ENCODE data around the gene KANSL2. TPM values are rescaled to one million over a fixed set of nuclear protein-coding genes. Genes with fewer than 3 reads are reported as not detected.

The KANSL2 gene
- total and polyA plus RNA-seq, 9 of the 15 experiments (the other 6 are each of a cell fraction or from before 2014, with no cell fraction given): 41.1 to 89.8 (median 55.4) TPM

DNA sequence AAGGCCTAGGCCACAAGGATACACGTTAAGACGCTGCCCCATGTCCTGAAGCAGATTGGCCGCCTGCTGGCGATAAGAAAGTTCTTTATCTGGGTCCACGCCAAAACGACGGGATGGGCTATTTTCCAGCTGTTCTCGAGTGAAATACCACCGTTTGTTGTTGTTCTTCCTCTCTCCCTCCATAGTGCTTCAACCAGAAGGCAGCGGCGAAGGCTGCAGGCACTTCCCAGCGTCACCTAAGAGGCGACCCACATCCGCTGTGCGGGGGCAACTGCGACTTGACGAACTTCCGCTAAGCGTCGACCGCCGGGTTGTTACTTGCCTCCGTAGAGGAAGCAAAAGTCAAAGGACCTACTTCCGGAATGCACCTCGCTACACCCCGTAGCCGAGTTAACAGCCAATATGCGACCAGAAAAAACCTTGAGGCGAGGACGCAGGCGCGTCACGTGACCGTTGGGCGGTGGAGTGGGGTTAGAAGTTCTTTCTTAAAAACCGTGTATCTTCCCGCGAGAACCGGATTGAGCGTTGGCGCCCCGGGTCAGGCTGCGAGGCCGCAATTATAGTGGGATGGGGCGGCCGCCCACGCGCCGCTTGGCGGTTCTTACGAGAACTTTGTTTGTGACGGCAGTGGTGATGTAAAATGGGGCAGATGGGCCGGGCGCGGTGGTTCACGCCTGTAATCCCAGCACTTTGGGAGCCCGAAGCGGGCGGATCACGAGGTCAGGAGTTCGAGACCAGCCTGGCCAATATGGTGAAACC, 34.6 kb upstream of the KANSL2 start, which contains the start of gene CCNT1 (continued):
- TF ChIP-seq, protein P1, sequence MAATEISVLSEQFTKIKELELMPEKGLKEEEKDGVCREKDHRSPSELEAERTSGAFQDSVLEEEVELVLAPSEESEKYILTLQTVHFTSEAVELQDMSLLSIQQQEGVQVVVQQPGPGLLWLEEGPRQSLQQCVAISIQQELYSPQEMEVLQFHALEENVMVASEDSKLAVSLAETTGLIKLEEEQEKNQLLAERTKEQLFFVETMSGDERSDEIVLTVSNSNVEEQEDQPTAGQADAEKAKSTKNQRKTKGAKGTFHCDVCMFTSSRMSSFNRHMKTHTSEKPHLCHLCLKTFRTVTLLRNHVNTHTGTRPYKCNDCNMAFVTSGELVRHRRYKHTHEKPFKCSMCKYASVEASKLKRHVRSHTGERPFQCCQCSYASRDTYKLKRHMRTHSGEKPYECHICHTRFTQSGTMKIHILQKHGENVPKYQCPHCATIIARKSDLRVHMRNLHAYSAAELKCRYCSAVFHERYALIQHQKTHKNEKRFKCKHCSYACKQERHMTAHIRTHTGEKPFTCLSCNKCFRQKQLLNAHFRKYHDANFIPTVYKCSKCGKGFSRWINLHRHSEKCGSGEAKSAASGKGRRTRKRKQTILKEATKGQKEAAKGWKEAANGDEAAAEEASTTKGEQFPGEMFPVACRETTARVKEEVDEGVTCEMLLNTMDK (IDR thresholded peaks at IDR 0.05; ENCODE audit: borderline replicate concordance, insufficient read depth, low read depth, low read length, poor library complexity, severe bottlenecking): peak; percentile 52
- TF ChIP-seq ZNF232 (CRISPR knock-in tag; IDR thresholded peaks at IDR 0.05): no peak
- peak; percentile 47; the same call in 1 of the 2 replicates for TF ChIP-seq CBX1 (IDR thresholded peaks at IDR 0.05; ENCODE audit: low read depth)
- peak; percentile 84; the same call in 1 of the 2 replicates for TF ChIP-seq NR2C2 (CRISPR knock-in tag; IDR thresholded peaks at IDR 0.05)
- TF ChIP-seq NR2C2 (tag; IDR thresholded peaks at IDR 0.05): peak; percentile 98
- TF ChIP-seq, protein P2, sequence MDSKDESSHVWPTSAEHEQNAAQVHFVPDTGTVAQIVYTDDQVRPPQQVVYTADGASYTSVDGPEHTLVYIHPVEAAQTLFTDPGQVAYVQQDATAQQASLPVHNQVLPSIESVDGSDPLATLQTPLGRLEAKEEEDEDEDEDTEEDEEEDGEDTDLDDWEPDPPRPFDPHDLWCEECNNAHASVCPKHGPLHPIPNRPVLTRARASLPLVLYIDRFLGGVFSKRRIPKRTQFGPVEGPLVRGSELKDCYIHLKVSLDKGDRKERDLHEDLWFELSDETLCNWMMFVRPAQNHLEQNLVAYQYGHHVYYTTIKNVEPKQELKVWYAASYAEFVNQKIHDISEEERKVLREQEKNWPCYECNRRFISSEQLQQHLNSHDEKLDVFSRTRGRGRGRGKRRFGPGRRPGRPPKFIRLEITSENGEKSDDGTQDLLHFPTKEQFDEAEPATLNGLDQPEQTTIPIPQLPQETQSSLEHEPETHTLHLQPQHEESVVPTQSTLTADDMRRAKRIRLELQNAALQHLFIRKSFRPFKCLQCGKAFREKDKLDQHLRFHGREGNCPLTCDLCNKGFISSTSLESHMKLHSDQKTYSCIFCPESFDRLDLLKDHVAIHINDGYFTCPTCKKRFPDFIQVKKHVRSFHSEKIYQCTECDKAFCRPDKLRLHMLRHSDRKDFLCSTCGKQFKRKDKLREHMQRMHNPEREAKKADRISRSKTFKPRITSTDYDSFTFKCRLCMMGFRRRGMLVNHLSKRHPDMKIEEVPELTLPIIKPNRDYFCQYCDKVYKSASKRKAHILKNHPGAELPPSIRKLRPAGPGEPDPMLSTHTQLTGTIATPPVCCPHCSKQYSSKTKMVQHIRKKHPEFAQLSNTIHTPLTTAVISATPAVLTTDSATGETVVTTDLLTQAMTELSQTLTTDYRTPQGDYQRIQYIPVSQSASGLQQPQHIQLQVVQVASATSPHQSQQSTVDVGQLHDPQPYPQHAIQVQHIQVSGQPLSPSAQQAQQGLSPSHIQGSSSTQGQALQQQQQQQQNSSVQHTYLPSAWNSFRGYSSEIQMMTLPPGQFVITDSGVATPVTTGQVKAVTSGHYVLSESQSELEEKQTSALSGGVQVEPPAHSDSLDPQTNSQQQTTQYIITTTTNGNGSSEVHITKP (IDR thresholded peaks at IDR 0.05; ENCODE audit: partially characterized antibody): peak; percentile 18
- peak; percentile 100 for TF ChIP-seq EGR1 (conservative IDR thresholded peaks at IDR 0.05)
- TF ChIP-seq ZNF668 (CRISPR knock-in tag; IDR thresholded peaks at IDR 0.05): peak; percentile 74; the same call in 1 of the 2 replicates
- TF ChIP-seq, protein P3, sequence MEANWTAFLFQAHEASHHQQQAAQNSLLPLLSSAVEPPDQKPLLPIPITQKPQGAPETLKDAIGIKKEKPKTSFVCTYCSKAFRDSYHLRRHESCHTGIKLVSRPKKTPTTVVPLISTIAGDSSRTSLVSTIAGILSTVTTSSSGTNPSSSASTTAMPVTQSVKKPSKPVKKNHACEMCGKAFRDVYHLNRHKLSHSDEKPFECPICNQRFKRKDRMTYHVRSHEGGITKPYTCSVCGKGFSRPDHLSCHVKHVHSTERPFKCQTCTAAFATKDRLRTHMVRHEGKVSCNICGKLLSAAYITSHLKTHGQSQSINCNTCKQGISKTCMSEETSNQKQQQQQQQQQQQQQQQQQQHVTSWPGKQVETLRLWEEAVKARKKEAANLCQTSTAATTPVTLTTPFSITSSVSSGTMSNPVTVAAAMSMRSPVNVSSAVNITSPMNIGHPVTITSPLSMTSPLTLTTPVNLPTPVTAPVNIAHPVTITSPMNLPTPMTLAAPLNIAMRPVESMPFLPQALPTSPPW (CRISPR knock-in tag; IDR thresholded peaks at IDR 0.05): peak; percentile 79
- TF ChIP-seq ZNF146 (CRISPR knock-in tag; IDR thresholded peaks at IDR 0.05; ENCODE audit: unreplicated experiment): no peak
- TF ChIP-seq ZNF766 (CRISPR knock-in tag; conservative IDR thresholded peaks at IDR 0.05): peak; percentile 71; the same call in 1 of the 2 replicates
- TF ChIP-seq KHSRP (IDR thresholded peaks at IDR 0.05): 0 out of 2 replicates have a peak, but pooled peaks have one; percentile 12
- peak; percentile 40; the same call in 1 of the 2 replicates for TF ChIP-seq MEF2D (tag; conservative IDR thresholded peaks at IDR 0.05; ENCODE audit: low read depth)
- peak in 1 of 2 experiments; percentile 6; a peak in 1 of 4 replicates for TF ChIP-seq NONO (IDR thresholded peaks at IDR 0.05; ENCODE audit: low read depth in 2 of 2, low read length in 1 of 2)
- TF ChIP-seq PHF20 (IDR thresholded peaks at IDR 0.05; ENCODE audit: partially characterized antibody): peak; percentile 88
- no peak for TF ChIP-seq TAL1 (IDR thresholded peaks at IDR 0.05)
- 0 out of 2 replicates have a peak, but pooled peaks have one; percentile 25 for TF ChIP-seq GATAD2A (IDR thresholded peaks at IDR 0.05)
- TF ChIP-seq SOX6 (IDR thresholded peaks at IDR 0.05): peak; percentile 76
- TF ChIP-seq HMGN3 (IDR thresholded peaks at IDR 0.05; ENCODE audit: borderline replicate concordance, extremely low read depth, insufficient read length, low read depth, low read length): peak; percentile 73
- TF ChIP-seq KLF6 (CRISPR knock-in tag; IDR thresholded peaks at IDR 0.05; ENCODE audit: borderline replicate concordance): peak; percentile 94
- peak; percentile 89; the same call in 1 of the 2 replicates for TF ChIP-seq KAT7 (CRISPR knock-in tag; IDR thresholded peaks at IDR 0.05; ENCODE audit: borderline replicate concordance)

All from K562 (cell line).